HG03108 (cell line): ENCODE measurements around the gene ARHGAP24.
"Not testable (repeated sequence)": the region's sequence is repeated elsewhere in the genome, so short reads cannot be mapped to it uniquely, and the experiment has no call there.

Source experiments
- ATAC-seq: cut with Tn5 transposase; IDR thresholded peaks from one replicate; pipeline ENCODE4 v1.9.1; 2021; ENCODE audit warnings: moderate library complexity; ENCODE audit not compliant: unreplicated experiment

Gene ARHGAP24

GRCh38 chr4:85515701-85516100 is 40.8 kb downstream of the ARHGAP24 start:
- ATAC-seq: no peak

DNA sequence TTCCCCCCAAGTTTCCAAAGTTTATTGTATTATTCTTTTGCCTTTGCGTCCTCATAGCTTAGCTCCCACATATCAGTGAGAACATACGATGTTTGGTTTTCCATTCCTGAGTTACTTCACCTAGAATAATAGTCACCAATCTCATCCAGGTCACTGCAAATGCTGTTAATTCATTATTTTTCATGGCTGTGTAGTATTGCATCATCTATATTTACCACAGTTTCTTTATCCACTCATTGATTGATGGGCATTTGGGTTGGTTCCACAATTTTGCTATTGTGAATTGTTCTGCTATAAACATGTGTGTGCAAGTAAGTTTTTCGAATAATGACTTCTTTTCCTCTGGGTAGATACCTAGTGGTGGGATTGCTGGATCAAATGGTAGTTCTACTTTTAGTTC is 43.6 kb downstream of the ARHGAP24 start:
- not testable (repeated sequence) for ATAC-seq

- ATAC-seq: no peak
Observed at GRCh38 chr4:85520765-85521749, 46.1 kb downstream of the ARHGAP24 start.

DNA sequence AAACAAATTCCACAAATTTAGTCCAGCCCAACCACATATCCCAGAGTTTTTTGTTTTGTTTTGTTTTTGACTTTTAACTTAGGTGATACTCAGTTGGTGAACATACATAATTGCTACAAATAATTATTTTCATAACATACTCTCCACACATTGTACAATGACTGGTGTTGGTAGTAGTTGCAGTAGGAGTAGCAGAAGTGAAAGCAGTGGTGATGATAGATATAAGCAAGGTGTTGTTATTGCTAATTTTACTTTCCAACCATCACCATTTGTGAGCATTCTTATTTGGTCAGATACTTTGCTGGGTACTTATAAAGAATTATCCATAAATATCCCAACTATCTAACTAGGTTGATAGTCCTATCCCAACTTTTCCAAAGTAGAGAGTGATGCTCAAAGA is 47.3 kb downstream of the ARHGAP24 start:
- ATAC-seq: no peak

DNA sequence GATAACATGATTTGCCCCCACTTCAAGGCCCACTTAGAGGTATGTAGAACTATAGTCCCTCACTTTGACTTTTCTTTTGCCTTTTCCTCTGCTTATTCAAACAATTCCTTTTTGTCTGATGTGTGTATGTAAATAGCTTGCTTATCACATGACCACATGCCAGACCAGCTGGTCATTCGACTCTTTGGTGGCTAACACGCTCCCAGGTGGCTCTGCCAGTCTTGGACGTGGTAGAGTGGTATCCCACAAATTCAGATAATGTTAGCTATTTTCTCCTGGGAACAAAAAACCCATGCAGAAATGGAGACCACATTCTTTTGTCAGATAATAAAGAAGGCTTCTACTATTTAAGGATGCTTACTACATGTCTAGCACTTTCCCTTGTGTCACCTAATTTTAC is 47.9 kb downstream of the ARHGAP24 start:
- no peak for ATAC-seq

DNA sequence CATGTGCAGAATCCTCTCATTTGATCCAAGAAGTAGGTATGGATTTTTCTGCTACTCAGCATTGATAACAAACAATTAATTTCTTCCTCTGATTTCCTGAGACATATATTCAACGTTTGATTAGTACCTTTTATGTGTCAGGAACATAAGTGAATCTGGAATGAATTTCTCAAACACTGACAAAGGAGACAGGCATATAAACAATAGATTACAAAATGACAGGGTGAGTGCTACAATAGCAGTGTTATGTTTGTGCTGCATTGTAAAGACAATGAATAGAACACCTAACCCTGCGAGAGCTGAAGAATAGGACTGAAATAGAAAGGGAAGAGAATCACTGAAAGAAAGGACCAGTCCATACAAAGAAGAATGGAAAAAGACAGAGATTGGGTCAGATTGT is 52.9 kb downstream of the ARHGAP24 start:
- ATAC-seq: no peak

DNA sequence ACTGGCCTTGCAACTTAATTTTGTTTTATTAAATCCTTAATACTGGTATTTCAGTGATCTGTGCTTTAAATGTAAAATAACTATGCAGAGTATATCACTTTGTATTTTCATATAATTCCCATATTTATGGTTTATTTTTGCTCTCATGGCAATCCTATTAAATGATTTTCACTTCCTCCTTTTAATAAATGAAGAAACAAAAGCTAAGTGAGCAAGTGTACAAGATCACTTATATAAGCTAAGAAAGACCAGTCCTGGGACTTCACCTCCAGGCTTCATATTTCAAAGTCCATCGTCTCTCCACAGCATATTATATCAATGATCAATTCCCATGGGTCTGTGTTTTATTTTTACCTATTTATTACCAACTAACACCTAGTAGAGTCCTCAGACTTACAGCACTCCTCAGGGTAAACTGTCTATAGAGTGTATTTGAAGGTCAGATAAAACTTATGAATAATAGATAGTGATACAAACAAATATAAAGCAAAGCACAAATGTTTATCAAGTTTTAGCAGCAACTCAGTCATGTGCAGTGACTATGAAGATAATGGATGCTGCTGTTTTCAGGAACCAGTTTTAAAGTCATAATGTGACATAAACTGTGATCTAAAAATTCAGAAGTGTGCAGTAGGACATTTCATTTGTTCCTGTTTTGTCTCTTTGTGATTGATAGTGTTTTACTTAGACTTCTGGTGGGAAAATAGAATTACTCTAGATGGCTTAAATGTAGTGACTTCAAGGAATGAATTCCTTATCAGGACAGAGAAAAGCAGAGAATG is 56.8 kb downstream of the ARHGAP24 start:
- ATAC-seq: no peak

GRCh38 chr4:85534120-85534519 is 59.2 kb downstream of the ARHGAP24 start:
- no peak for ATAC-seq

GRCh38 chr4:85543832-85544231 is 68.9 kb downstream of the ARHGAP24 start:
- ATAC-seq: no peak

DNA sequence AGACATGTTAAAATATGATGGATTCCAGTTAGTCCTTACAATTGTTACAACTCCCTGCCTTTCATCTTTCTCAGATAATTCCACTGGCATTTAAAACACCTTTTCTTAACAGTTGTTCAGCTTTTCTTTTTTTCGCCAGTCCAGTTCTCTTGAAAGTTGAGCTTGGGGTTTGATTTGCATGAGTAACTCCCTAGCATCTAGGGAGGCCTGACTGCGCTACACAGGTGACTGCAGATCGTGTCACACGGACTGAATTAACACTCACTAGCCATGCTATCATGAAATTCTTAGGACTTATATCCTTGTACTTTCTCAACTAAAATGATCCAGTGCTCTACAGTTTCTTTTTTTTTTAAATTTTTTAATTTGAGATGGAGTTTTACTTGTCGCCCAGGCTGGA is 69.8 kb downstream of the ARHGAP24 start:
- ATAC-seq: no peak

GRCh38 chr4:85548116-85548515 is 73.2 kb downstream of the ARHGAP24 start:
- ATAC-seq: no peak

DNA sequence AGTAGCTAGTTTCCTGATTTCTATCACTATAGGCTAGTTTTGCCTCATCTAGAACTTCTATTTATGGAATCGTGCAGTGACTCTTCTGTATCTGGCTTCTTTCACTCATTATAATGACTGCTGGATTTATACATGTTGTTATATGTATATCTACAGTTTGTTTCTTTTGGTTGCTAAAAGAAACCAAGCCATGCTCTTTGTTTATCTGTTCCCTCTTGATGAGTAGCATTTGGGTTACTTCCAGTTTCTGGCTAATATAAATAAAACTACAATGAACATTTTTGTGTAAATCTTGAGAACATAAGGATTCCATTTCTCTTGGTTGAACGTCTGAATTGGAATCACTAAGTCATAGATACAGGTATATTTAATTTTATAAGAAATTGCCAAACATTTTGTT is 73.9 kb downstream of the ARHGAP24 start:
- ATAC-seq: no peak

DNA sequence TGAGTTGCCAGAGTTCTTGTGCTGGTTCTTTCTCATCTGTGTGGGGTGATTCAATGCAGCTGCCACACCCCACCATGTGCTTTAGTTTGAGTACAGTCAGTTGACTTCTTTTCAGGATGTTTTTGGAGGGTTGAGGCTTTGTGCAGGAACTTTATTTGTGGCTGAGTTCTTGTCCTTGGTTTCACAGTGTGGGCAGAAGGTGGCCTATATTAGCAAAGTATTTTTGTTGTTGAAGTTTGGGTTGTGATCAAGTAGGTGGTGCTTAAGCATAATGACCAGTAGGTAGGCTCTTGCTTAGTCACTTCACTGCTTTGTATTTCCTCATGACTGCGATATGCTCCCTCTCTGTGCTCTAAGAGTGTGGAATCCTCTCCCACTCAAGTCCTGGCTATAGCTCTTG is 80.3 kb downstream of the ARHGAP24 start:
- no peak for ATAC-seq

DNA sequence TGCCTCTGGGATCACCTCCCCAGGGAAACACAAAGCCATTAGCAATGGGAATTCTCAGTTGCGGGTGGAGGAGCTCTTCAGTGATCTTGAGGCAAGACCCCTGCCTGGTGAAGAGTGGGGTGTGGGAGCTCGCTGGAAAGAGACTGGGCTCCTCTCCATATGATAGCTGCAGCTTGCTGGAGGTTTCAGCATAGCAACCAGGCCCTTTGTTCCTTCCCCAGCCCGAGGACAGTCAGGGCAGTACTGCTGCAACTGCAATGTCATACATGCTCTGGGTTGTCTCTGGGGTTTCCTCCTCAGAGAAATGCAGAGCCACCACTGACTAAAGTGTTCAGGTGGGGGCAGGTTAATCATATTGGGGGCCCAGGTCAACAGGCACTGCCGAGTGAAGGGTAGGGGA is 81.3 kb downstream of the ARHGAP24 start:
- ATAC-seq: no peak

- peak; percentile 88 for ATAC-seq
Observed at GRCh38 chr4:85557016-85557901, 82.3 kb downstream of the ARHGAP24 start.

DNA sequence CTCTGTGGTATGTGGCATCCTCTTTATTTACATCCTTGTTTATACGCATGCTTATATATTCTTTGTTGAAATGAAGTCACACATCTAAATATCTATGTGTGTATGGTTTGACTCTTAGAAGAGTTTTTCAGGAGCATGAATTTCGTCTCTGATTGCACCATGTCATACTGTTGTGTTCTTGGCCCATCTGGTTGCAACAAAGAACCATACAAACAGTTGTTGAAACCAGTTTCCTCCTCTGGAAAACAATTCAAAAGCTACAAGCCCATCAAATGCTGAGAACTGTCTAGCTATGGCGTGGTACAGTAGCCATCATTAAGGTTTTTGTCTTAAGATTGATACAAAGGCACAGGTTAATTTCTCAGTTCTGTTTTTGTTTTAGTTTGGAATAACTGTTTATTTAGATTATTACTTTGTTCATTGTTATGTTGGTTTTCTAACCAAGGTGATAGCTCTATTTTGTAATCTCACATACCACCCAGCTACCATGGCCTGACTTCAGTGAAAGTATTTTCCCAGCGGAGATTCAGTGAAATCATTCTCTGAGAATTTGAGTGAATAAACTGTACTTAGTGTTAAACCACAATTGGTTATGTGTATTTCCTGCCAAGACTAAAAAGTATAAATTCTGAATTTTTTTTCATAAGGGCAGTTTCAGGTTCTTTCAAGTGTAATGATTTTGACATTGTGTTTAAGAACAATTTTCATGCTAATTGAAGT is 91.0 kb downstream of the ARHGAP24 start:
- no peak for ATAC-seq

GRCh38 chr4:85569730-85570299 is 94.9 kb downstream of the ARHGAP24 start:
- peak; percentile 76 for ATAC-seq

- no peak for ATAC-seq
Observed at GRCh38 chr4:85570388-85570787, 95.4 kb downstream of the ARHGAP24 start.

- no peak for ATAC-seq
Observed at GRCh38 chr4:85571008-85571407, 96.1 kb downstream of the ARHGAP24 start.

DNA sequence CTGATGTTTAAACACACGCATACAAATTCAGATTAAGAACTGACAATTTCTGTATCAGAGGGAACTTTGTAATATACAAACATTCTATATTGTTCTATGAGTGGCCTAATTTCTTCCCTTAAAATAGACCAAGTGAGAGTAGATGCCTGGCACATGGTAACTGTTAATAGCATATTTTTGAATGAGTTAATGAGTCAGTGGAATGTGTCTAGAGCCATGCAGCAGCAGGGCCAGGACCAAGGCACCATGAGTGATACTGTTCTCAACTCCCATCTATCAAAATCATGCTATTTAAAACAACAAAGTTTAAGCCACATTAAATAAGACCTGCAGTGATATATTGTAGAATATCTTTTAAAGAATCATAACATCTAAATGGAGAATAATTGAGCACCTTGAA is 98.3 kb downstream of the ARHGAP24 start:
- no peak for ATAC-seq
